Neural cell (in vitro differentiated cells): Measurements from ENCODE around the gene NPS.

Experiments used
- EP300 ChIP-seq: fragments of 450-650 bp; conservative IDR thresholded peaks from 2 replicates; pipeline ENCODE4 v1.6.1; 2014; ENCODE audit warnings: antibody characterized with exemption, mild to moderate bottlenecking, moderate library complexity; ENCODE audit not compliant: poor library complexity, severe bottlenecking
- EZH2 ChIP-seq: fragments of 200-600, 300-800 bp; shearing (Covaris generic), sonication (generic); IDR thresholded peaks from 2 replicates; pipeline ENCODE4 v1.6.1; 2014; ENCODE audit warnings: antibody characterized with exemption, low read length, borderline replicate concordance, mild to moderate bottlenecking; ENCODE audit not compliant: insufficient read depth, poor library complexity, severe bottlenecking
- MXI1 ChIP-seq: fragments of 450-650 bp; conservative IDR thresholded peaks from 2 replicates; pipeline ENCODE4 v1.6.1; 2014; ENCODE audit warnings: antibody characterized with exemption, mild to moderate bottlenecking; ENCODE audit not compliant: poor library complexity, severe bottlenecking
- POLR2AphosphoS5 ChIP-seq: IDR thresholded peaks from 2 replicates; pipeline ENCODE4 v1.6.1; 2012
- RAD21 ChIP-seq: fragments of 450-650 bp; conservative IDR thresholded peaks from 2 replicates; pipeline ENCODE4 v1.6.1; 2014; ENCODE audit warnings: antibody characterized with exemption, mild to moderate bottlenecking, moderate library complexity
- SMC3 ChIP-seq: fragments of 450-650 bp; conservative IDR thresholded peaks from 2 replicates; pipeline ENCODE4 v1.6.1; 2014; ENCODE audit warnings: antibody characterized with exemption, mild to moderate bottlenecking, moderate library complexity; ENCODE audit not compliant: poor library complexity
- TAF1 ChIP-seq: IDR thresholded peaks from 2 replicates; pipeline ENCODE4 v1.6.1; 2012; ENCODE audit warnings: low read depth
- TF ChIP-seq, protein P1 (sequence below): fragments of 450-650 bp; IDR thresholded peaks from 2 replicates; pipeline ENCODE4 v1.5.1; 2014; ENCODE audit warnings: antibody characterized with exemption, mild to moderate bottlenecking, moderate library complexity; ENCODE audit not compliant: poor library complexity, severe bottlenecking

DNA sequence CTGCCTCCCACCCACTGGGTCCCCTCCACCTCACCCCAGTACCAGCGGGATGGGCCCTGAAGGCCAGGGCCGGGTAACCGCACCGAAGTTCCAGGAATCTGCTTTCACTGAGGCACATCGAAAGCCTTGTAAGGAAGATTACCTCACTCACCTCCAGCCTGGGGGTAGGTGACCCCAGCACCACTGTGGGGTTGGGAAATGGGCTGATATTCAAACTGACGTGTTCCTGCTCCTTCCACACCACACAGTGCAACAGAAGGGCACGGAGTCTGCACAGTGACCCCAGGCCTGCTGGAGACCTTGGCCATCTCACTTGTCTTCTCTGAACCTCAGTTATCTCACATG, 29.8 kb downstream of the NPS start:
- TF ChIP-seq, protein P1, sequence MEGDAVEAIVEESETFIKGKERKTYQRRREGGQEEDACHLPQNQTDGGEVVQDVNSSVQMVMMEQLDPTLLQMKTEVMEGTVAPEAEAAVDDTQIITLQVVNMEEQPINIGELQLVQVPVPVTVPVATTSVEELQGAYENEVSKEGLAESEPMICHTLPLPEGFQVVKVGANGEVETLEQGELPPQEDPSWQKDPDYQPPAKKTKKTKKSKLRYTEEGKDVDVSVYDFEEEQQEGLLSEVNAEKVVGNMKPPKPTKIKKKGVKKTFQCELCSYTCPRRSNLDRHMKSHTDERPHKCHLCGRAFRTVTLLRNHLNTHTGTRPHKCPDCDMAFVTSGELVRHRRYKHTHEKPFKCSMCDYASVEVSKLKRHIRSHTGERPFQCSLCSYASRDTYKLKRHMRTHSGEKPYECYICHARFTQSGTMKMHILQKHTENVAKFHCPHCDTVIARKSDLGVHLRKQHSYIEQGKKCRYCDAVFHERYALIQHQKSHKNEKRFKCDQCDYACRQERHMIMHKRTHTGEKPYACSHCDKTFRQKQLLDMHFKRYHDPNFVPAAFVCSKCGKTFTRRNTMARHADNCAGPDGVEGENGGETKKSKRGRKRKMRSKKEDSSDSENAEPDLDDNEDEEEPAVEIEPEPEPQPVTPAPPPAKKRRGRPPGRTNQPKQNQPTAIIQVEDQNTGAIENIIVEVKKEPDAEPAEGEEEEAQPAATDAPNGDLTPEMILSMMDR: no peak
- TF ChIP-seq EZH2: no peak
- no peak for TF ChIP-seq POLR2AphosphoS5
- no peak for TF ChIP-seq RAD21
- TF ChIP-seq TAF1: no peak
- TF ChIP-seq EP300: no peak
- no peak for TF ChIP-seq MXI1
- TF ChIP-seq SMC3: no peak
